Measurements from ENCODE around the gene ESYT1. TPM values are rescaled to one million over a fixed set of nuclear protein-coding genes. Genes with fewer than 3 reads are reported as not detected.
A peak's percentile ranks its signal among the peaks of the same experiment; 100 is the strongest.

The ESYT1 gene
- total RNA-seq, 2 donors from 2014 or later = 97.0 to 118 TPM

DNA sequence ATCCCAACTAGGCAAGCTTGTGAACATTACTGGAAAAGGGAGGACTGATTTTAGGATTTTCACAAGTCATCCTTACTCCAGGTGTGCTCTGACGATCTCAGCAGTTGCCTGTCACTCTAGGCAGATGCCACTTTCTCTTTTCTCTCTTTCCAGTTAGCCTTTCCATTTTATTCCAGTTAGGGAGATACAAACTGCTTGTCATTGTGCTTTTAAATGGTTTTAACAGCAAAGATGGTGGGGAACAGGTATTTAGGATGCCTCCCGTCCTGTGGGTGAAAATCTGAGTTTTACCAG is 22.5 kb upstream of the ESYT1 start:
- DNase-seq = no peak
- 43 to 52% methylated on average over 2 of the region's 2 CpGs for WGBS, 2 experiments (ENCODE audit: insufficient coverage in 1 of 2, insufficient read length in 1 of 2)
- peak overlapping the region; percentile 91 for H3K4me3 ChIP-seq (ENCODE audit: low read length)
- peak overlapping the region; percentile 99 for H3K4me3 Mint-ChIP-seq
- H3K27me3 Mint-ChIP-seq (ENCODE audit: insufficient read depth) = no peaks in the 10 kb centered on the region
- no peaks in the 10 kb centered on the region for H3K9me3 ChIP-seq (ENCODE audit: control insufficient read depth, low read length)
- no peaks in the 10 kb centered on the region for H3K4me1 ChIP-seq (ENCODE audit: control insufficient read depth, insufficient read depth, low read length)
- peaks cover 22% of the 10 kb centered on the region for H3K4me1 Mint-ChIP-seq
- H3K9ac ChIP-seq (ENCODE audit: extremely low read depth, low read length, poor library complexity, severe bottlenecking) = peak overlapping the region; percentile 84
- peaks cover 56% of the 10 kb centered on the region for H3K36me3 Mint-ChIP-seq (ENCODE audit: low read depth)
- no peaks in the 10 kb centered on the region for H3K27me3 ChIP-seq (ENCODE audit: control insufficient read depth, insufficient read depth, low read length, poor library complexity, severe bottlenecking)
- TF ChIP-seq, protein P1, sequence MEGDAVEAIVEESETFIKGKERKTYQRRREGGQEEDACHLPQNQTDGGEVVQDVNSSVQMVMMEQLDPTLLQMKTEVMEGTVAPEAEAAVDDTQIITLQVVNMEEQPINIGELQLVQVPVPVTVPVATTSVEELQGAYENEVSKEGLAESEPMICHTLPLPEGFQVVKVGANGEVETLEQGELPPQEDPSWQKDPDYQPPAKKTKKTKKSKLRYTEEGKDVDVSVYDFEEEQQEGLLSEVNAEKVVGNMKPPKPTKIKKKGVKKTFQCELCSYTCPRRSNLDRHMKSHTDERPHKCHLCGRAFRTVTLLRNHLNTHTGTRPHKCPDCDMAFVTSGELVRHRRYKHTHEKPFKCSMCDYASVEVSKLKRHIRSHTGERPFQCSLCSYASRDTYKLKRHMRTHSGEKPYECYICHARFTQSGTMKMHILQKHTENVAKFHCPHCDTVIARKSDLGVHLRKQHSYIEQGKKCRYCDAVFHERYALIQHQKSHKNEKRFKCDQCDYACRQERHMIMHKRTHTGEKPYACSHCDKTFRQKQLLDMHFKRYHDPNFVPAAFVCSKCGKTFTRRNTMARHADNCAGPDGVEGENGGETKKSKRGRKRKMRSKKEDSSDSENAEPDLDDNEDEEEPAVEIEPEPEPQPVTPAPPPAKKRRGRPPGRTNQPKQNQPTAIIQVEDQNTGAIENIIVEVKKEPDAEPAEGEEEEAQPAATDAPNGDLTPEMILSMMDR (conservative IDR thresholded peaks at IDR 0.05) = no peak
- peak overlapping the region; percentile 96 for H3K27ac Mint-ChIP-seq
- peaks cover 45% of the 10 kb centered on the region for H3K36me3 ChIP-seq (ENCODE audit: control insufficient read depth, insufficient read depth, low read length)
- no peaks in the 10 kb centered on the region for H3K9me3 Mint-ChIP-seq
- no peak overlapping the region for H3K27ac ChIP-seq (ENCODE audit: low read depth, low read length)

DNA sequence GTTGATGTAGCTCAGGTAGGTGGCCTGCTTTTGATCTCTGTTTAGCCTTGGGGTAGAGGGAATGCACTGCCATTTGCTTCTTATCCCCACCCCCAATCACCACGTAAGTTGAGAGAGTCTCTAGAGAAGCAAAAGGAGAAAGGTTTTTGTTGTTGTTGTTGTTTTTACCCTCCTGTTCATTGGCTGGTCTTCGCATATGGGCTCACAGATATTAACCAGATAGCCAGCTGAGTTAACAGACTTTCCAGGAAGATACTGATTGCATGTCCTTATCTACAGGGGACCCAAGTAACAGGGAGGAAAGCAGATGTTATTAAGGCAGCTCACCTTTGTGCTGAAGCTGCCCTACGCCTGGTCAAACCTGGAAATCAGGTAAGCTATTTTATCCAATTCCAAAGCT is 20.8 kb upstream of the ESYT1 start:
- H3K4me3 Mint-ChIP-seq = no peak overlapping the region

DNA sequence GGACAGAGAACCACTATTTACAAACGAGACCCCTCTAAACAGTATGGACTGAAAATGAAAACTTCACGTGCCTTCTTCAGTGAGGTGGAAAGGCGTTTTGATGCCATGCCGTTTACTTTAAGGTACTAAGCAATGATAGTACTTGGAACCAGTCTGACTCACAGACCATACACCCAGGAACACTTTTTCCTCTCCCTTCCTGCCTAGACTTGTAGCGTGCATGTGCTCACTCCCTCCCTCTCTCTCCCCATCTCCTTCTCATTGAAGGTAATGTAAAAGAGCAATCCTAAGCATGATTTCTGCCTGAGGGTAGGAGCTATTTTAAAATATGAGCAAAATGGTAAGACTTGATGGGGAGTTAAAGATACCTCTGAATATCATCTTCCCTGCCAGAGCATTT is 17.5 kb upstream of the ESYT1 start:
- Mint-ChIP-seq H3K36me3 (ENCODE audit: low read depth) (peaks cover 72% of the 10 kb centered on the region), H3K9me3 (no peaks in the 10 kb centered on the region), H3K27ac (no peak overlapping the region), H3K4me1 (peaks cover 18% of the 10 kb centered on the region), H3K4me3 (no peak overlapping the region), H3K27me3 (ENCODE audit: insufficient read depth) (no peaks in the 10 kb centered on the region)
- no peak for DNase-seq
- H3K9me3 ChIP-seq (ENCODE audit: control insufficient read depth, low read length) = no peaks in the 10 kb centered on the region
- H3K9ac ChIP-seq (ENCODE audit: extremely low read depth, low read length, poor library complexity, severe bottlenecking) = no peak overlapping the region
- H3K4me3 ChIP-seq (ENCODE audit: low read length) = no peak overlapping the region
- peaks cover 82% of the 10 kb centered on the region for H3K36me3 ChIP-seq (ENCODE audit: control insufficient read depth, insufficient read depth, low read length)
- H3K27me3 ChIP-seq (ENCODE audit: control insufficient read depth, insufficient read depth, low read length, poor library complexity, severe bottlenecking) = no peaks in the 10 kb centered on the region
- H3K4me1 ChIP-seq (ENCODE audit: control insufficient read depth, insufficient read depth, low read length) = no peaks in the 10 kb centered on the region
- WGBS, 2 experiments (ENCODE audit: insufficient coverage in 1 of 2, insufficient read length in 1 of 2) = 92 to 100% methylated on average over 4 to 5 of the region's 5 CpGs
- no peak overlapping the region for H3K27ac ChIP-seq (ENCODE audit: low read depth, low read length)
- TF ChIP-seq, protein P1 (conservative IDR thresholded peaks at IDR 0.05) = no peak

More for the DNA sequence above, 20.8 kb upstream of the ESYT1 start:
- no peaks in the 10 kb centered on the region for H3K9me3 ChIP-seq (ENCODE audit: control insufficient read depth, low read length)
- no peak overlapping the region for H3K9ac ChIP-seq (ENCODE audit: extremely low read depth, low read length, poor library complexity, severe bottlenecking)
- Mint-ChIP-seq H3K27ac (peak overlapping the region; percentile 44), H3K9me3 (no peaks in the 10 kb centered on the region), H3K27me3 (ENCODE audit: insufficient read depth) (no peaks in the 10 kb centered on the region), H3K36me3 (ENCODE audit: low read depth) (peaks cover 58% of the 10 kb centered on the region), H3K4me1 (peaks cover 22% of the 10 kb centered on the region)
- H3K27me3 ChIP-seq (ENCODE audit: control insufficient read depth, insufficient read depth, low read length, poor library complexity, severe bottlenecking) = no peaks in the 10 kb centered on the region
- no peaks in the 10 kb centered on the region for H3K4me1 ChIP-seq (ENCODE audit: control insufficient read depth, insufficient read depth, low read length)
- peak overlapping the region; percentile 91 for H3K4me3 ChIP-seq (ENCODE audit: low read length)
- WGBS, 2 experiments (ENCODE audit: insufficient coverage in 1 of 2, insufficient read length in 1 of 2) = 90 to 95% methylated on average over 1 to 3 of the region's 3 CpGs
- peaks cover 61% of the 10 kb centered on the region for H3K36me3 ChIP-seq (ENCODE audit: control insufficient read depth, insufficient read depth, low read length)
- DNase-seq = no peak
- TF ChIP-seq, protein P1 (conservative IDR thresholded peaks at IDR 0.05) = no peak
- H3K27ac ChIP-seq (ENCODE audit: low read depth, low read length) = no peak overlapping the region

Measured in endodermal cell (in vitro differentiated cells).